A673 (cell line): ENCODE measurements around the gene PSG4. TPM values are rescaled to one million over a fixed set of nuclear protein-coding genes. Genes with fewer than 3 reads are reported as not detected.
"Not testable (repeated sequence)": the region's sequence is repeated elsewhere in the genome, so short reads cannot be mapped to it uniquely, and the experiment has no call there.

Experiments
- BruUV-seq: library from RNA; stranded (reverse); fragments of 400-500 nt; replicated peaks from 2 replicates; lab custom pipeline; 2021; lab: Mats Ljungman, UMichigan
- CTCF ChIA-PET: fragments of 300-600 bp; sonication (Branson Sonifier 250); formaldehyde crosslinking; loops from one replicate; lab custom pipeline; 2022; ENCODE audit warnings: antibody characterized with exemption; lab: Charles Lee
- POLR2A ChIA-PET: fragments of 300-600 bp; sonication (Branson Sonifier 250); formaldehyde crosslinking; loops from one replicate; lab custom pipeline; 2022; ENCODE audit warnings: antibody characterized with exemption; ENCODE audit not compliant: low non-redundant PET; lab: Charles Lee
- DNase-seq: peaks from one replicate; pipeline ENCODE4 v3.0.0-alpha.2; 2015; ENCODE audit warnings: low spot score
- H3K27ac ChIP-seq: fragments of 200-600 bp; sonication (generic); 2 replicates; pipeline ENCODE4 v1.5.1; 2016; ENCODE audit warnings: mixed run types, low read depth, mild to moderate bottlenecking, mixed read lengths, antibody characterized with exemption, low read length; ENCODE audit not compliant: poor library complexity, severe bottlenecking
- H3K27me3 ChIP-seq: fragments of 200-600 bp; sonication (generic); replicated peaks from 2 replicates; pipeline ENCODE4 v1.6.1; 2017; ENCODE audit warnings: mixed run types, low read depth, mild to moderate bottlenecking, mixed read lengths, antibody characterized with exemption, low read length; ENCODE audit not compliant: insufficient read depth, poor library complexity
- H3K36me3 ChIP-seq: fragments of 200-600 bp; sonication (generic); 2 replicates; pipeline ENCODE4 v1.6.1; 2016; ENCODE audit warnings: mixed run types, mild to moderate bottlenecking, mixed read lengths, antibody characterized with exemption, low read length; ENCODE audit not compliant: insufficient read depth, poor library complexity, severe bottlenecking
- H3K4me1 ChIP-seq: fragments of 200-600 bp; sonication (generic); 2 replicates; pipeline ENCODE4 v1.6.1; 2017; ENCODE audit warnings: mixed run types, mild to moderate bottlenecking, mixed read lengths, antibody characterized with exemption, low read length; ENCODE audit not compliant: insufficient read depth, poor library complexity, severe bottlenecking
- H3K4me3 ChIP-seq: fragments of 200-600 bp; sonication (generic); 2 replicates; pipeline ENCODE4 v1.5.1; 2016; ENCODE audit warnings: low read depth, mixed run types, mild to moderate bottlenecking, mixed read lengths, low read length; ENCODE audit not compliant: poor library complexity, severe bottlenecking
- H3K9me3 ChIP-seq: fragments of 200-600 bp; sonication (generic); 2 replicates; pipeline ENCODE4 v1.6.1; 2016; ENCODE audit warnings: mixed run types, low read depth, mild to moderate bottlenecking, mixed read lengths, antibody characterized with exemption, low read length; ENCODE audit not compliant: poor library complexity, severe bottlenecking
- CTCF ChIP-seq: fragments of 300-800, 200-600 bp; sonication (generic); conservative IDR thresholded peaks from 2 replicates; pipeline ENCODE4 v1.5.1; 2017; ENCODE audit warnings: low read depth, mild to moderate bottlenecking, antibody characterized with exemption, low read length, moderate library complexity, mixed read lengths
- EZH2 ChIP-seq: fragments of 200-600 bp; sonication (generic); IDR thresholded peaks from 2 replicates; pipeline ENCODE4 v1.6.1; 2017; ENCODE audit warnings: borderline replicate concordance, low read depth, mild to moderate bottlenecking, mixed read lengths, antibody characterized with exemption, low read length; ENCODE audit not compliant: poor library complexity, severe bottlenecking
- intact Hi-C: fragments of 100-400 bp; cut with micrococcal nuclease; formaldehyde crosslinking; loops from one replicate; pipeline ENCODE4 v1.10.0; 2022; ENCODE audit not compliant: unreplicated experiment
- total RNA-seq: library from RNA; stranded (reverse); gene quantifications from 2 replicates; pipeline ENCODE4 v1.2.3, GENCODE V29; 2021

Gene PSG4
- total RNA-seq, 1 experiment from 2014 or later, result not detected

GRCh38 chr19:43238213-43238612 lies 32.8 kb upstream of the PSG4 start:
- H3K4me3 ChIP-seq, intact Hi-C loops, H3K4me1 ChIP-seq, DNase-seq, BruUV-seq, H3K36me3 ChIP-seq, POLR2A ChIA-PET, H3K27ac ChIP-seq, CTCF ChIA-PET, H3K9me3 ChIP-seq, H3K27me3 ChIP-seq: not testable (repeated sequence)

DNA sequence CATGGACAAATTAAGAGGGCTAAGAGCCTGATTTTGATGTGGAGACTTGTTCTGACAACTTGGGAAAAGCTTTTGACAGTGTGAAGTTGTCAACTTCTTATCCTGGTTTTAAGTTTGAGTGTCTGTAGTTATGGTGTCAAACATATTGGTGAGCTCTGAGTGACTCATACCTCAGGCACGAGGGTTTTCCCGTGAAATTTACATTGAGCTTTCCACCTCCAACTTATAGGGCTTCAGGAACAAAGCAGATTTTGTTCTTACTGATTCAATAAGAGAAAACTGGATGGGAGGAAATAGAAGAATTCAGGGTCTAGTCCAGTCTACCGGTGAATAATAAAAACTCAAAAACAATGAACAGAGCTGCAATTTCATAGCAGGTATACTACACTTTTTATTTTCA lies 30.2 kb upstream of the PSG4 start:
- CTCF ChIA-PET, POLR2A ChIA-PET, H3K36me3 ChIP-seq, H3K27ac ChIP-seq, H3K27me3 ChIP-seq, DNase-seq, H3K9me3 ChIP-seq, H3K4me3 ChIP-seq, BruUV-seq, intact Hi-C loops, H3K4me1 ChIP-seq: not testable (repeated sequence)

GRCh38 chr19:43229315-43229714 lies 23.9 kb upstream of the PSG4 start:
- DNase-seq, result no peak
- H3K36me3 ChIP-seq, result no peaks in the 10 kb centered on the region
- no peaks in the 10 kb centered on the region for H3K27me3 ChIP-seq
- intact Hi-C loops, result no loop called here
- ChIA-PET POLR2A (no interaction called here), CTCF (no interaction called here)
- no TSS peak for BruUV-seq
- H3K4me3 ChIP-seq, result no peak overlapping the region
- no peak overlapping the region for H3K27ac ChIP-seq
- H3K4me1 ChIP-seq, result no peaks in the 10 kb centered on the region
- H3K9me3 ChIP-seq, result peaks cover 17% of the 10 kb centered on the region
- no peak for TF ChIP-seq EZH2
- TF ChIP-seq CTCF, result no peak

GRCh38 chr19:43228730-43229129 lies 23.3 kb upstream of the PSG4 start:
- DNase-seq, H3K4me3 ChIP-seq, H3K27me3 ChIP-seq, BruUV-seq, H3K27ac ChIP-seq, POLR2A ChIA-PET, H3K36me3 ChIP-seq, CTCF ChIA-PET, H3K4me1 ChIP-seq, intact Hi-C loops: not testable (repeated sequence)
- peaks cover 17% of the 10 kb centered on the region for H3K9me3 ChIP-seq

DNA sequence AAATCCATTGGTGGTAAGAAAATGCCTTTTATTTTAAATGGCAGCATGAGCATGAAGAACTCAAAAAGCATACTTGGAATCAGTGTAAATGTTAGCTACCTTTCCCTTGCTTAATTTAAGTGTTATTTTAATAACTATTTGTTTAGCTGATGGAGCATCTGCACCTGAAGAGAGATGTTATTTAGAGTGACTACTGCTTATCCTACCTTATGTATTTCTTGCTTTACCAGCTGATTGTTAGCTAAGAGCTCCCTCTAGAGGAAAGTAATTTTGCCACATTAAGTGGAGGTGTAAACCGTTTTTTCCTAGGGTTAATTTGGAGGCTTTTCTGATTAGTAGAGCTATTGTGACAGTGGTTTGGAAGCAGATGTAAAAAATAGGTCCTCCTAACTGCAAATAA lies 21.5 kb upstream of the PSG4 start:
- CTCF ChIA-PET, intact Hi-C loops: not testable (repeated sequence)

More for the DNA sequence above, 21.5 kb upstream of the PSG4 start:
- H3K4me3 ChIP-seq, H3K4me1 ChIP-seq, BruUV-seq, H3K27me3 ChIP-seq, H3K27ac ChIP-seq, POLR2A ChIA-PET, DNase-seq, H3K36me3 ChIP-seq: not testable (repeated sequence)
- H3K9me3 ChIP-seq, result peaks cover 17% of the 10 kb centered on the region
